NOMO-1 treated with DMSO at 0.1 percent for 48 hours (cell line): ENCODE data around the gene ABHD12.

Experiments used
- DNase-seq: peaks from one replicate; lab custom pipeline; 2025; ENCODE audit not compliant: unreplicated experiment; lab: John Stamatoyannopoulos, UW

ABHD12 gene

DNA sequence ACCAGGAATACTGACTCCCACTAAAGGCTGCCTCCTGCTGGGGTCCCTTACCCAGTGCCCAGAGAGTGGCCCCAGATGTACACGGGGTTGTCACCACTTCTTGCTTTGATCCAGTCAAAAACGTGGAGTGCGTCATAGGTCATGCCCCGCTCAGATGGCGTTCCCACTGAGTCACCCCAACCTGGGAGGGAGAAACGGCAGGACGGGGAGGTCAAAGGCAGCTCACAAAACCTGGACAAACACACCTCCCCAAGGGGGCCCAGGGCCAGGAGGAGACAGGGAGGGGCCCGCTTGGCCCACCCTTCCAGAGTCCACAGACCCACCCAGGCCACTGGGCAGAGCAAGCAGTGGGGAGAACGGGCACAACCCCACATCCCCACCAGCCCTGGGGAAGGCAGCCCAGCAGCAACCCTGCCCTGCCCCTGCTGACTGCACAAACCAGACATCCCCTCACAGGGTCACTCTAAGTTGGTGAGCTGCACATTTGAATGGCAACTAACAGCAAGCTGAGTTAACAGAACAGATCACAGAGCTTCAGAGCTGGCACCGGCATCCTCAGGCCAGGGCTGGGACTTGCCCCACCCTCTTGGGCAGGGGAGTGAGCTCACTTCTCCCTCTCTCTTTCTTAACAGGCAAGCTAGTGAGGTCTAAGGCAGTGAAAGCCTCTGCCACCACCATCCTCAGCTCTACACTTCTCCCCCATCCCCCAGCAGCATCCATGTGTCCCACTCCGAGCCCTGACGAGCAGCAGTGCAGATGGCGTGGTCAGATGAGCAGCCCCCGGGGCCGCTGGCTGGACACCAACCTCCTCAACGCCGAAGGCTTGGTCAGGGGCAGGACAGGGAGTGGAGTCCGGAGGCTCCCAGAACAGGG is 81.0 kb downstream of the ABHD12 start:
- DNase-seq = no peak

DNA sequence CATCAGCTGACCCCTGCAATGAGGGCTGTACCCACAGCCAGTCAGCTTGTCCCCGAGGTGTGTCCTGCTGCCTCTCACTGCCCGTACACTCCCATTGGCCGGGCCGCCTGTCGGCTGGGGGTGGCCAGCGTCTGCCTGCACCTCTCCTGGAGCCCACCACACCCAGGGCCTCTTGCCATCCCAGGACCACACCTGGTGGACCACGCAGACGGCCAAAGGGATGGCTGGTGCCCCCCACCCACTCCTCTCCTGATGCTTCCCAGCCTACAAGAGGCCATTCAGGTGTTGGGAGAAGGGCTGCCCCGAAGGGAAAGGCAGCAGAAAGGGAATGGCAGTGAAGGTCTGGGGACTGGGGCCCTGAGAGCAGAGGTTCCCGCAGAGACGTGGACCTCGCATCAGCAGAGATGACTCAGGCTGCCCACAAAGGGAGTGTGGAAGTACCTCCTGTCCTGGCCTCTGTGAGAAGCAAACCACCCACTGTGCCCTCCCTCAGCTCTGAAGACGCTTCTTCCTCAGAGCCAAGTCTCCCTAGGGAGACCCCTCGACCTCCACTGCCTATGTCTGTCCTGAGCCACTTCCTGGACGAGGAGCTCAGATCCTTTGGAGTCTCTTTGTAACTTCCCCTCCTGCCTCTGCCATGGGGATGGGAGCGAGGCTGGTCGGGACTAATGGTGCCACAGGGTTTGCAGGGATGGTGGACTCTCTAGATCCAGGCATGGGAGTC is 81.8 kb downstream of the ABHD12 start:
- no peak for DNase-seq

DNA sequence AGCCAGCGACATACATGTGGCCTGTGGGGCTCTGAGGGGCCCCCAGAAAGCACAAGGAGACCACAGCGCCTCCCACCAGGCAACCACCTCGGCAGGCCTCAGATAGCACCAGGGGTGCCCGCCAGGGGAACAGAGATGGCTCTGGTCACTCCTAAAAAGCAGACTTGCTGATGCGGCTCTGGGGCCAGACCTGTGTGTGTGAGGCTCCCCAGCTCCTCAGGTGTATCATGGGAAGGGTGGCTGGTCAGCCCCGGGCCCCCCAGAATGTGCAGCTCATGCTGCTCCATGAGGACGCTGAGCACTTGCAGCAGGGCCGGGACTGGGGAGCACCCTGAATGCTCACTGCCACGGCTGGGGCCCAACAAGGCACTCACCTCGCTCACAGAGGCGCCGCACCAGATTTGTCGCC is 82.5 kb downstream of the ABHD12 start:
- DNase-seq = no peak

DNA sequence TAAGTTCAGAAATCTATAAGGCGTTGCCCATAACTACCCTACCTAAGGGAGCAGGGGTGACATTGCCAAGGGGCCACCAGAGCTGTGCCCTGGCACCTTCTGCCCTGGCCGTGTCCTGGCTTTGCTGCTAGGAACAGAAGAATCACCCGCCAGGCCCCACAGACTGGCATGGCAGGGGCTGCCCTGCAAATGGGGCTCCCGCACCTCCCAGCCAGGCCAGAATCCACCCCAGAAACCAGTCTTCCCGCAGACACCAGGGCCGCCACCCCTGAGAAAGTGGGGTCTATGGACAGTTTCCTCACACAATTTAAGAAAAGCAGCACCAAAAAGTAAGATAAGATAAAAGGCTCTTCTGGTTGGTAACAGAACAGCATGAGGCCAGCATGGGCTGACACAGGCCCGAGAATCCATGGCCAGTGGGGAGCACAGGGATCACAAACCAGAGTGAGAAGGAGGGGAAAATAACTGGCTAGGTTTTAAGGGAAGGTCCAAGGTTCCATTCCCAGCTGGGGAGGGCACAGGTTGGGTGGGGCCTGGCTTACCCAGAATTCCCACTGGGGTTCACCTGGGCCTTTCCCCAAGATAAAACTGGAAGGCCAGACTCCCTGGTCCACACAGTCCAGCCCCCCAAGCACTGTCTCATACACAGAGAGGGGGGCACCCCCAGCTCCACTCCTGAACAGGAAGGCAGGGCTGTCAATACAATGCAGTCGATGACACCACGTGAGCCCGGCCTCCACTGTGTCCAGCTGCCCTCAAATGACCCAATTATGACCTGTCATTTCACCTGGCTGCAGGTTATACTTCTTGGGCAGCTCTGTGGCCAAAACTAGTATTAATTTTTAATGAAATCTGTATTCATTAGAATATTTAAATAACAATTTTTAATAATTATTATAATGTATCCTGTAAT is 83.4 kb downstream of the ABHD12 start:
- no peak for DNase-seq

DNA sequence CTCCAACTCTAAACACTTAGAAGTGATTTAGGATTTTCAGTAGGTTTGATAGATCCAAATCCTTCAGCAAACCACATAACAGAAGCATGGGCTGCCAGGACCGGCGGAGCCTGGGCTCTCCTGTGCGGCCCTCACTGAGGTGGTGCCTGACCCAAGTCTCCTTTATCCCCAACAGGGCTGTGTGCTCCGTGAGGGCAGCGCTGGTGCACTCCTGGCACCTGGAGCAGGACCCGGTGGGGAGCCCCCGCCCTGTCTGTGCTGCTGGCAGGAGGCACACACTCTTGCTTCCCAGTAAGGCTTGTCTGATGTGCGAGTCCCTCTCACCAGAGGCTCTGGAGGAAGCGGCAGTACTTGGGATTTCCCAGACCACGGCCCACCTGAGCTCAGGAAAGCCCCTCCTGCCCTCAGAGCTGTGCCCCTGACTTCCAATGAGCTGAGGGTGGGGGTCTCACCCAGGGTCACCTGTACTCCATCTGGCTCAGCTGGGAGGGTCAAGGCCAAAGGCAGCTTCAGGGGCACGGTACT is 86.5 kb downstream of the ABHD12 start:
- no peak for DNase-seq

DNA sequence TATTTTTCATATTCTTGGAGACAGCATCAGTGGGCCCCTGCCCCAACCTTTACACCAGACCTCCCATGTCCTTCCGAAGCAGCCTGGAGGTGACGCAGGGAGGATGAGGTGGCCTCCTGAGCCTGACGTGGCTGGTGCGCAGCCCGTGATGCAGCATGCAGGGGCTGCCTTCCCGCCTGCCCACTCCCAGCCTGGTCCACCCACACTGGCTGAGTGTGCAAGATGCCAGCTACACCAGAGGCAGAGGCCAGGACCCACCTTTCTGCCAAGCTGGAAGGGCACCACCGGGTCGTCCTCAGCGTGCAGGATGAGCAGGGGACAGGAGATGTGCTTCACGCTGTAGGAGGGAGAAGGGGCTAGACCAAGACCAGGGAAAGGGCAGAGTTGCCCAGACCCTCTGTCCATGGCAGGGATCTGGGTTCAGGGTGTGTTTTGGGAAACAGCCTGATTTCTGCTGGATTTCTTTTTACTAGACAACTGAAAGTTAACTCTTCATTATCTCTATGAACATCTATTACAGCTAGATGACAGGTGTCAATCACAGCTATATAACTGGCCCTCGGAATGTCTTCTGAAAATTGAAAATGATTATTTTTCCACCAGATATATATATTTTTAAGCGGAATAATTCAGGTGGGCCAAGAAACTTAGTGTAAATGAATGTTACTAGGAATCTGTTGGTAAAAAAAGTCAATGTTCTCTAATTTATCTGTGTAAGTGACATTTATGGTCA is 87.2 kb downstream of the ABHD12 start:
- no peak for DNase-seq

DNA sequence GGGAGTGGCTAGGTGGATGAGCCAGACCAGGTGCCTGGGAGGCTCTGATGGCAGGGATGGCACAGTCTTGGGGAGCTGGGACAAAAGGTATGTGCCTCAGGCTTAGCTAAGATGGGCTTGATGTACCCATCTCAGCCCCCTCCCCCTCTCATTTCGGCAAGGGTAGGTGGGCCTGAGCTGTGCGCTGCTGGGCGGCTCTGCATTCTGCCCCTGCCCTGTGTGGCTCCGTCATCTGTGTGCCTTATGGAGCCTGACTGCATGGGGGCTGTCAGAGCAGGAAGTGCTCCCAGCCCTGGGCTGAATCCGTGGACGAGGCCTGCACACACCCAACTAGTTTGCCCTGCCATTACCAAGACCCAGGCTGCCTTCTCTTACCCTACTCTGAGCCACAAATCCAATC is 88.0 kb downstream of the ABHD12 start:
- no peak for DNase-seq

DNA sequence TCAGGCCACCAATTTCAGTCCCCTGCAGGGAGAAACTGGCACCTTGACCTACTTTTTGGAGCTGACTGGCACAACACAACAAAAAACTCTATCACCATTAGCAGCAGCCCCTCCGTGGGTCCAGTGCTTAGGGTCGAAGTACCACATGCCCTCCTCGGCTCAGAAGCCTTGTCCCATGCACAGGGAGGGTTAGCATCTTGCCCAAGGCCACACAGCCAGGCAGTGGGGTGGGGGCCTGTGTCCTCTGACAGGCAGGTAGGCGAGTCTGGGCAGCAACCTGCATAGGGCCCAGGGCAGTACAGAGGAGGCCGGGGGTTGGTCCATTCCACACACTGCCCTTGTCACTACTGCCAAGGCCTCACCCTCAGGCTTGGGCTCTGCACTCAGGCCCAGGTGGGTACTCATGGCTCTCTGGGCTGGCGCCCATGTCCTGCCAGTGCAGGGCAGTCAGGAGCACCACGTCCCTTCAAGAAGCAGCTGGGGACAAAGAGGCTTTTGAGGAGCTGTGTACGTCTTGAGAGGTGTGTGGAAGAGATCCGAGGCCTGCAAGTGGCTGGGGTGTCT is 89.2 kb downstream of the ABHD12 start:
- DNase-seq = no peak

DNA sequence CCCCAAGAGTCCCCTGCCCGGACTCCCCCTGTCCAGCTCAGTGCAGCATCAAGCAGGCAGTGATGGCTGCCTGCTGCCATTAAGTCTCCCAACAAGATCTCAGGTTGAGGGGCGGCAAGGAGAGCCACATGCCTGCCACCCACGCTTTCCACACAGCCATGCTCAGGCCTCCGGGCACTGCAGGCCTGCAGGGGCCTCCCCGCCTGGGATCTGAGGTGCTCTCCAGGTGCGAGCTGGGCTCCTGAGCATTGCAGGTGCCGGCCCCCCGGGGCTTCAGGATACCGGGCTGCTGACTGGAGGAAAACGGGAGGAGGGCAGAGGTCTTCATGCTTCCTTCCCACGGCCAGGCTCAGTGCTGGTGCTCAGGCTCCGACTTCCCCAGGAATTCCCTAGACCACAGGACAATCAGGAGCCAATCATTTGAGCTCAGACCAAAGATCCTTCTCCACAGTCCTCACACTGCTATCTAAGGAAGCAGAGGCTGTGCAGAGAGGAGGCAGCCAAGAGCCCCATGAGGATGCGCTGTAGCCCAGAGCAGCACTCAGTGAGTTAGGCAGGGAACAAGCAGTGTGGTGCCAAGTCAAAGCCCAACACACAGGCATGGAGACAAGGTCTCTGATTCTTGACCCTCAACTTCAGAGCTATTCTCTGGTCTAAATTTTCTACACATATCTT is 90.0 kb downstream of the ABHD12 start:
- DNase-seq = no peak

DNA sequence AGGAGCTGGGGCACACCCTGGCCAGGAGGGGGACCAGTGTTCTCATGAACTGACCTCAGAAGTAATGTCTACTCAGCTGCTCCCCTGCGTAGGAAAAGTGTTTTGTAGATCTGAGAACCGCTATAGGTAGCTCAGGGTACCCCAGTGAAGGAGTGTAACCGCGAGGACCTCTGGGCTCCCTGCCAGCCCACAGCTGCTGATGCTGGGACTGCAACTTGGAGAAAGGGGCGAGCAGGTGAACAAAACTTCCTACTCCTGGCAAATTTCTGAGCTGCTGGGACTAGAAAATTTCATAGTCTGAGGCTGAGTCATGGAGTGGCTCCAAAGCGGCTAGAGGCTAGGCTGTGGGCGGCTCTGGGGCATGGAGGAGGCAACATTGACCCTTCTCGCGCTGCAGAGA is 90.8 kb downstream of the ABHD12 start:
- no peak for DNase-seq

DNA sequence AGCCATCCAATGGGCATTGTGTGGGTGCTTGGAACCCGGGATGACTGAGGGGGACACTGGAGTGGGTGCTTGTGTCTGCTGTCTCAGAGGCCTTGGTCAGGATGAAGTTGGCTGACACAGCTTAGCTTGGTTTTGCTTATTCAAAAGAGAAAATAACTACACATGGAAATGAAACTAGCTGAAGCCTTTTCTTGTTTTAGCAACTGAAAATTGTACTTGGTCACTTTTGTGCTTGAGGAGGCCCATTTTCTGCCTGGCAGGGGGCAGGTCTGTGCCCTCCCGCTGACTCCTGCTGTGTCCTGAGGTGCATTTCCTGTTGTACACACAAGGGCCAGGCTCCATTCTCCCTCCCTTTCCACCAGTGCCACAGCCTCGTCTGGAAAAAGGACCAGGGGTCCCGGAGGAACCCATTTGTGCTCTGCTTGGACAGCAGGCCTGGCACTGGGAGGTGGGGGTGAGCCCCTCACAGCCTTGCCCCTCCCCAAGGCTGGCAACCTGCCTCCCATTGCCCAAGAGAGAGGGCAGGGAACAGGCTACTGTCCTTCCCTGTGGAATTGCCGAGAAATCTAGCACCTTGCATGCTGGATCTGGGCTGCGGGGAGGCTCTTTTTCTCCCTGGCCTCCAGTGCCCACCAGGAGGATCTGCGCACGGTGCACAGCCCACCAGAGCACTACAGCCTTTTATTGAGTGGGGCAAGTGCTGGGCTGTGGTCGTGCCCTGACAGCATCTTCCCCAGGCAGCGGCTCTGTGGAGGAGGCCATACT is 93.3 kb downstream of the ABHD12 start:
- DNase-seq = no peak

DNA sequence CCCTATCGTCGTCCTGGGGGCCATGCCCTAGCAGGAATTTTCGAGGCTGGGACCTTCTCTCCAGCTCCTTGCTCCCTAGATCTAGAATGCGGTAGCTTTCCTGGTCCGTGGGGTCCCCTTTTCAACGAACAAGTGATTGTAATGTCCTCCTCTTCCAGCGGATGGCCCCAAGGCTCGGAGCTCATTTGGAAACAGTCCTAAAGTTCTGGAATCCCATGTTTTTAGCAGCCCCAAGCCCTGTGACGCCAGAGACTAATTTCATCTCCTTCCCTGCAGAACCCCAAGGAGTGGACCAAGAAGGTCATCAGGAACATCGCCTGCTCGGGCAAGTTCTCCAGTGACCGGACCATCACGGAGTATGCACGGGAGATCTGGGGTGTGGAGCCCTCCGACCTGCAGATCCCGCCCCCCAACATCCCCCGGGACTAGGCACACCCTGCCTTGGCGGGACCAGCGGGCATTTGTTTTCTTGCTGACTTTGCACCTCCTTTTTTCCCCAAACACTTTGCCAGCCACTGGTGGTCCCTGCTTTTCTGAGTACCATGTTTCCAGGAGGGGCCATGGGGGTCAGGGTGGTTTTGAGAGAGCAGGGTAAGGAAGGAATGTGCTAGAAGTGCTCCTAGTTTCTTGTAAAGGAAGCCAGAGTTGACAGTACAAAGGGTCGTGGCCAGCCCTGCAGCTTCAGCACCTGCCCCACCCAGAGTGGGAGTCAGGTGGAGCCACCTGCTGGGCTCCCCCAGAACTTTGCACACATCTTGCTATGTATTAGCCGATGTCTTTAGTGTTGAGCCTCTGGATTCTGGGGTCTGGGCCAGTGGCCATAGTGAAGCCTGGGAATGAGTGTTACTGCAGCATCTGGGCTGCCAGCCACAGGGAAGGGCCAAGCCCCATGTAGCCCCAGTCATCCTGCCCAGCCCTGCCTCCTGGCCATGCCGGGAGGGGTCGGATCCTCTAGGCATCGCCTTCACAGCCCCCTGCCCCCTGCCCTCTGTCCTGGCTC is 94.2 kb downstream of the ABHD12 start:
- DNase-seq = no peak

DNA sequence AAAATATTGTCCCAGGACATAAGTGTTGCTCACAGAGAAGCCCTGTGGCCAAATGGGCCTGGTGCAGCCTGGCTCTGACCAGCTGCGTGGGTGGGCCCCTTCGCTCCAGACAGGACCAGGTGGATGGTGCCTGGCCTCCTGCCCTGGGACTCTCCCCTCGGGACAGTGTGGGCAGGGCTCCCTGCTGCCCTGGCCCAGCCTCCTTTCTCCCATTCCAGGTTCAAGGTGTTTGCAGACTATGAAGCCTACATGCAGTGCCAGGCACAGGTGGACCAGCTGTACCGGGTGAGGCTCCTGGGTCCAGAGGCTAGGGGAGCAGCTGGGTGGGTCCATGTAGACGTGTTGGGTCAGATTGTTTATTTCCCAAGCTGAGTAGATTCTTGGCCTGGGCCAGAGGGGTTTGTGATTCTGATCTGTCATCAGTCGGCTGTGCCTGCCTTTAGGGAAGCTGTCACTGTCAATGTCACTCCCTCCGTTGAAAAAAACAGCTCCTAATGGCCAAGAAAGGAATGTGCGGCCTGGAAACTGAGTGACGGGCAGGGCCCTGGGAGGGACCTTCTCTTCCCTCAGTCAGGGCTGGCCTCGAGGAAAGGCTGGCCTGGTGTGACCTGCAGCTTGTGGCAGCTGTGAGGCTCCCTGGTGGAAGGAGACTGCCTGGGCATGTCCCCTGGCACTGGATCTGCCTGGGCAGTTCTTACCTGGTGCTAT is 95.1 kb downstream of the ABHD12 start:
- DNase-seq = no peak

DNA sequence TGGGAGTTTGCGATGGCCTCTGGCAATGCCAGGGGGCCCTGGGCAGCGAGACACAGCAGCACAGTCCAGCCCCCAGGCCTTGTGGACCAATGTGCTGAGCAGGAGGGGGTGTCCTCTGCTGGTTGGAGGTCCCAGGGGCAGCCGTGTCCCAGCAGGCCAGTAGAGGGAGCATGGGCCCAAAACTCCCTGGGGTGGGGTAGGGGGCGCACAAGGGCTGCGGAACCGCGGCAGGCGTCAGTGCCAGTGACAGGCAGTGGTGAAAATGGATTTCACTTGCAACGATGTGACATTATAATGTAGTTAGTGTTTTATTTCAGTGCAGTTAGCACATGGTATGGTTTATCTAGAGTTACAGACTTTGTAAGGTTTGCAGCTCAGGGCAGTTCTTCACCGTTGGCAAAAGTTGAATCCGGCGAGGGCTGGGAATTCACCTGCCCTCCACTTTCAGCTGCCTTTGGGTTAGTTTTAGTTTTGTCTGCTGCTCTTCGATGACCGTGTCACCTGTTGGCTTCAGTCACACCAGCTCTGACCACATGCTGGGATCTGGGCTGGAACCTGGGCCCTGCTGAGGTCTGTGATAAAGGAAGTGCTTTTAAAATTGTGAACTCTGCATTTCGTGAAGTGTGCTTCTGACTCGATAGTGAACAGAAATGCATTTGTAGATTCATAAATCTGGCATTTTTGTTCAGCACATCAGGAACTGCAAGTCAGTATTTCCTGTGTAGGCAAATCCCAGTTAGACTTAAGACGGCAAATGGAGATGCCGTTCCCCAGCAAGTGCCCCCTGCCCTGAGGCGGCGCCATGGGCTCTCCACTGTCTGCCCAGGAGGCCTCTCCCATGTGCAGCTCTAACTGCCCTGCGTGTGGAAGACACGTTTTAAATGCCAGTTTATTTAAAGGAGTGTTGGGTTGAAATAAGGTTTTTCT is 95.9 kb downstream of the ABHD12 start:
- DNase-seq = peak; percentile 23

DNA sequence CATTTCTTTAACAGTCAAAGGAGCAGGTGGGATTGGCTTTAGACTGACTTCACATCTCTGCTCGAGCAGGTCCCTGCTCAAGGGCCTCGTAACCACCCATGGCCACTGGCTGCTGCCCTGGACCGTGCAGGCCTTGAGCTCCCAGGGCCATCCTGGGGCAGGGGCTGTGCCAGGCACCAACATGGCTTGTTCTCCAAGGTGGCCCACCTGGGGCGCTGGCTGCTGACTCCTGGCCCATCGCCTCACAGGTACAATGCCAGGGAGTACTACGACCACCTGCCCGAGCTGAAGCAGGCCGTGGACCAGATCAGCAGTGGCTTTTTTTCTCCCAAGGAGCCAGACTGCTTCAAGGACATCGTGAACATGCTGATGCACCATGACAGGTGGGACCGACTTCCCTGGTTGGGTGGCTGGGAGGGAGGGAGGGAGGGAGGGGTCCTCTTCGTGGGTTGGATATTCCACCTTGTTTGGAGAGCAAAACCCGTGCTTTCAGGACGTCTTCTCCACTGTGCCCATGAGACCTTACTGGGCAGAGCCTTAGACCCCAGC is 96.7 kb downstream of the ABHD12 start:
- no peak for DNase-seq

DNA sequence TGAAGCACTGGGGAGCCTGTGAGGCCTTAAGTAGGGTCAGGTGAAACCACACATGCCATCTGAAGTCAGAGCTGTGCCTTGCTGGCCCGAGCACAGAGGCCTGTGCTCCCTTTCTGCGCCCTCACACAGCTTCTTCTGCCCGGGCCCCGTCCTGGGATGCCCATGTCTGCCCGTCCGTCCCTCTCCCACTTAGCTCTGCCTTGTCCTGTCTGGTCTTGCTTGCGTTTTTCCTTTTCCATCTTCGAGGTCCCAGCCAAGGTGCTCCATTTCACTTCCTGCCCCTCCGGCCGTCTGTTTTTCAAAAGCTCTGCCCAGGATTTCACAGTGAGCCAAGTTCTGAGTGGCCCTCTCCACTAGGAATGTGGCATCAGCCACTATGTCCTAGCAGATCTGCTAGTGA is 97.1 kb downstream of the ABHD12 start:
- no peak for DNase-seq
